ENCODE results near the gene MPG.
"Not testable (repeated sequence)": the region's sequence is repeated elsewhere in the genome, so short reads cannot be mapped to it uniquely, and the experiment has no call there.

DNA sequence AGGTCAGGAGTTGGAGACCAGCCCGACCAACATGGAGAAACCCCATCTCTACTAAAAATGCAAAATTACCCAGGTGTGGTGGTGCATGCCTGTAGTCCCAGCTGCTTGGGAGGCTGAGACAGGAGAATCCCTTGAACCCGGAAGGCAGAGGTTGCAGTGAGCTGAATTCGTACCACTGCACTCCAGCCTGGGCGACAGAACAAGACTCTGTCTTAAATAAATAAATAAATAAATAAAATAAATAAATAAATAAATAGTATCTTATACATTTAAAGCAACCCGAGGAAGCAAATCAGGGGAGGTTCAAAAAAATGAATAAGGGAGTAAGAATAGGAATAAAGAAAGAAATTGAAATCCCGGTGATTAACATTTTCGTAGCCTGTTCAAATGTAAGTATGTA is 31.5 kb upstream of the MPG start:
- TF ChIP-seq CTCF (IDR thresholded peaks at IDR 0.05); POLR2AphosphoS5 (IDR thresholded peaks at IDR 0.05; ENCODE audit: low read depth, low read length); SIN3A (IDR thresholded peaks at IDR 0.05; ENCODE audit: borderline replicate concordance, insufficient read depth, low read depth, low read length): not testable (repeated sequence)
- TF ChIP-seq, protein P1, sequence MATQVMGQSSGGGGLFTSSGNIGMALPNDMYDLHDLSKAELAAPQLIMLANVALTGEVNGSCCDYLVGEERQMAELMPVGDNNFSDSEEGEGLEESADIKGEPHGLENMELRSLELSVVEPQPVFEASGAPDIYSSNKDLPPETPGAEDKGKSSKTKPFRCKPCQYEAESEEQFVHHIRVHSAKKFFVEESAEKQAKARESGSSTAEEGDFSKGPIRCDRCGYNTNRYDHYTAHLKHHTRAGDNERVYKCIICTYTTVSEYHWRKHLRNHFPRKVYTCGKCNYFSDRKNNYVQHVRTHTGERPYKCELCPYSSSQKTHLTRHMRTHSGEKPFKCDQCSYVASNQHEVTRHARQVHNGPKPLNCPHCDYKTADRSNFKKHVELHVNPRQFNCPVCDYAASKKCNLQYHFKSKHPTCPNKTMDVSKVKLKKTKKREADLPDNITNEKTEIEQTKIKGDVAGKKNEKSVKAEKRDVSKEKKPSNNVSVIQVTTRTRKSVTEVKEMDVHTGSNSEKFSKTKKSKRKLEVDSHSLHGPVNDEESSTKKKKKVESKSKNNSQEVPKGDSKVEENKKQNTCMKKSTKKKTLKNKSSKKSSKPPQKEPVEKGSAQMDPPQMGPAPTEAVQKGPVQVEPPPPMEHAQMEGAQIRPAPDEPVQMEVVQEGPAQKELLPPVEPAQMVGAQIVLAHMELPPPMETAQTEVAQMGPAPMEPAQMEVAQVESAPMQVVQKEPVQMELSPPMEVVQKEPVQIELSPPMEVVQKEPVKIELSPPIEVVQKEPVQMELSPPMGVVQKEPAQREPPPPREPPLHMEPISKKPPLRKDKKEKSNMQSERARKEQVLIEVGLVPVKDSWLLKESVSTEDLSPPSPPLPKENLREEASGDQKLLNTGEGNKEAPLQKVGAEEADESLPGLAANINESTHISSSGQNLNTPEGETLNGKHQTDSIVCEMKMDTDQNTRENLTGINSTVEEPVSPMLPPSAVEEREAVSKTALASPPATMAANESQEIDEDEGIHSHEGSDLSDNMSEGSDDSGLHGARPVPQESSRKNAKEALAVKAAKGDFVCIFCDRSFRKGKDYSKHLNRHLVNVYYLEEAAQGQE (IDR thresholded peaks at IDR 0.05; ENCODE audit: insufficient read depth in 1 of 2, low read depth in 2 of 2, low read length in 1 of 2), result not testable (repeated sequence)
